RWPE1 (cell line): ENCODE measurements around the gene VPS52.

ENCODE experiments used
- CTCF ChIA-PET: fragments of 350-600 bp; sonication (Branson Sonifier 250); formaldehyde crosslinking; extraction: SDS; loops from one replicate; lab custom pipeline; 2021; lab: Yijun Ruan, JAX
- POLR2A ChIA-PET: fragments of 400-600 bp; formaldehyde crosslinking; extraction: SDS; loops from one replicate; lab custom pipeline; 2020; ENCODE audit warnings: antibody characterized with exemption; ENCODE audit not compliant: low non-redundant PET; lab: Yijun Ruan, JAX
- DNase-seq: peaks from one replicate; pipeline ENCODE4 v3.0.0; 2012; ENCODE audit warnings: low spot score
- H3K27ac ChIP-seq: fragments of 450-650 bp; 2 replicates; pipeline ENCODE4 v1.5.1; 2017
- TF ChIP-seq, protein P1 (sequence below): fragments of 450-650 bp; conservative IDR thresholded peaks from 2 replicates; pipeline ENCODE4 v1.5.1; 2017; ENCODE audit warnings: low read depth, mild to moderate bottlenecking

The VPS52 gene

GRCh38 chr6:33314515-33314942, 42.9 kb upstream of the VPS52 start:
- ChIA-PET POLR2A (no interaction called here), CTCF (interaction anchor here (0.6 to 0.7 kb wide), 2 partner anchors 112 to 457 kb away, joined by 3 read pairs; no protein-coding TSS in a partner anchor)
- DNase-seq, result peak; percentile 57
- peak overlapping the region; percentile 95 for H3K27ac ChIP-seq
- TF ChIP-seq, protein P1, sequence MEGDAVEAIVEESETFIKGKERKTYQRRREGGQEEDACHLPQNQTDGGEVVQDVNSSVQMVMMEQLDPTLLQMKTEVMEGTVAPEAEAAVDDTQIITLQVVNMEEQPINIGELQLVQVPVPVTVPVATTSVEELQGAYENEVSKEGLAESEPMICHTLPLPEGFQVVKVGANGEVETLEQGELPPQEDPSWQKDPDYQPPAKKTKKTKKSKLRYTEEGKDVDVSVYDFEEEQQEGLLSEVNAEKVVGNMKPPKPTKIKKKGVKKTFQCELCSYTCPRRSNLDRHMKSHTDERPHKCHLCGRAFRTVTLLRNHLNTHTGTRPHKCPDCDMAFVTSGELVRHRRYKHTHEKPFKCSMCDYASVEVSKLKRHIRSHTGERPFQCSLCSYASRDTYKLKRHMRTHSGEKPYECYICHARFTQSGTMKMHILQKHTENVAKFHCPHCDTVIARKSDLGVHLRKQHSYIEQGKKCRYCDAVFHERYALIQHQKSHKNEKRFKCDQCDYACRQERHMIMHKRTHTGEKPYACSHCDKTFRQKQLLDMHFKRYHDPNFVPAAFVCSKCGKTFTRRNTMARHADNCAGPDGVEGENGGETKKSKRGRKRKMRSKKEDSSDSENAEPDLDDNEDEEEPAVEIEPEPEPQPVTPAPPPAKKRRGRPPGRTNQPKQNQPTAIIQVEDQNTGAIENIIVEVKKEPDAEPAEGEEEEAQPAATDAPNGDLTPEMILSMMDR, result no peak

DNA sequence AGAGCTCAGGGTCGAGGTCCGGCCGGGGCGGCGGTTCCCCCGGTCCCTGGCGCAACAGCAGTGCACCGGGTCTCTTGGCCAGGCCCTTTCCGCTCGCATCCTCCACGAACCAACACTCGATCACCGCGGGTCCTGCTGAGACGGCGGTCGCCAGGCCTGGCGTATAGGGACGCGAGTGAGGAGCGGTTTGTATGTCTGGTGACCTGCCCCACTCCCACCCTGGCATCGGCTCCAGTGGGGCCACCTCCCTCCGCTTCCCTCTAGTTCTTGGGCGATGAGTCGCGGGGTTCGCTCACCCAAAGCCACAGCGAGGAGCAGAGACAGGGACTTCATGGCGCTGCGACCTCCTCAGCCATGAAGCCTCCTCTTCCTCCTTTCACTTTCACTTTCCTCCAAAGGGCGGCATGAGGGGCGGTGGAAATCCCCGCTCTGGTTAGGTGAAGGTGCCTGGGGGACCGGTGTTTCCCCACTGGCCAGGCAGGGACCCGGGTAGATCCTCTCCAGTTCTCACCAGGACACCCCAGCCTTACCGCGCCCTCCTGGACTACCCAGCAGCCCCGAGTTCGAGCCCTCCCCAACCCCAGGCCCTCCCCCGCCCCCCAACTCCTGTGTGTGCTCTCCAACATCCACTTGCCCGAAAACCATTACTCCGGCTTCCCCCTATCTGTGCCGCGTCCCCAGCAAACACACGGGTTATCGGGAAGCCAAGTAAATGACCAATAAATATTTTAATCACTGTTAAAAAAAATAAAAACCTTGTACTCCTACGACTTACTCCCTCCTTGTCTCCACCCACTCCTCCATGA, 42.2 kb upstream of the VPS52 start, which contains the start of gene TAPBP:
TAPBP (minus strand) TSS at position 370 of the 806 bp plus-strand sequence; CDS start at position 333, 37 bp downstream.
- DNase-seq, result peak; percentile 61
- TF ChIP-seq, protein P1, result no peak
- POLR2A ChIA-PET, result no interaction called here
- peak within 1 kb of the TSS; percentile 95 for H3K27ac ChIP-seq
- CTCF ChIA-PET, result interaction anchor here (0.6 to 2.8 kb wide), 2 partner anchors 14 to 551 kb away, joined by 3 to 15 read pairs; partner anchors contain the start of gene RGL2

DNA sequence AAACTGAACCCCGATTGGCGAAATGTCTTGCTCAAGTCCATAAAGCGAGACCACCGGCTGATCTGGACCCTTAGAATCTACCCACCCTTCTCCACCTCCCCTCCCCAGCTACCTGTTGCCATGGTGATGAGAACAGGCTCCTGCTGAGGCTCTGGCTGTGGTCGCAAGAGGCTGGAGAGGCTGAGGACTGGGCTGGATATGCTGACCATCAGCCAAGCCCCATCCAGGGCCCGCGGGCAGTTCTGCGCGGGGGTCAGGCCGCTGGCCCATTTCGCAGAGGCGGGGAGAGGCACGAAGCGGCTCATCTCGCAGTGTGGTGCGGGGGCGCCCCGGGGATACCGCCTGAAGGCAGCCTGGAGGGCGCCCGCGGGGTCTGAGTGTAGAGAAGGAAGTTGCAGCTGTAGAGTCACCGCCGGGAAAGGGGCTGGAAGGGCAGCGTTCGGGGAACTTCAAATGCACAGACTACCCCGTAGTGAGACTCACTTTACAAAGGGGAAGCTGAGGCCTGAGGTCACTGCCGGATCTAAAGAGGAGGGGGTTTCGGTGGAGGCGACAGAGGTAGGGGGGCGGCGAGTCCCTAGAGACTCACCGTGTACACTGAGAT, 41.5 kb upstream of the VPS52 start:
- ChIA-PET POLR2A (interaction anchor here (0.5 kb wide), 1 partner anchor 81 kb away, joined by 5 read pairs; no protein-coding TSS in a partner anchor), CTCF (interaction anchor here (0.6 to 2.8 kb wide), 2 partner anchors 14 to 552 kb away, joined by 3 to 15 read pairs; partner anchors contain the start of gene RGL2)
- DNase-seq, result no peak
- H3K27ac ChIP-seq, result peak overlapping the region; percentile 95
- TF ChIP-seq, protein P1, result no peak

GRCh38 chr6:33312361-33313104, 40.9 kb upstream of the VPS52 start:
- peak overlapping the region; percentile 95 for H3K27ac ChIP-seq
- peak; percentile 90 for DNase-seq
- POLR2A ChIA-PET, result interaction anchor here (0.5 kb wide), 1 partner anchor 80 kb away, joined by 5 read pairs; no protein-coding TSS in a partner anchor
- TF ChIP-seq, protein P1, result no peak
- CTCF ChIA-PET, result interaction anchor here (0.7 to 2.8 kb wide), 2 partner anchors 13 to 33 kb away, joined by 3 to 15 read pairs; partner anchors contain the start of gene RGL2

DNA sequence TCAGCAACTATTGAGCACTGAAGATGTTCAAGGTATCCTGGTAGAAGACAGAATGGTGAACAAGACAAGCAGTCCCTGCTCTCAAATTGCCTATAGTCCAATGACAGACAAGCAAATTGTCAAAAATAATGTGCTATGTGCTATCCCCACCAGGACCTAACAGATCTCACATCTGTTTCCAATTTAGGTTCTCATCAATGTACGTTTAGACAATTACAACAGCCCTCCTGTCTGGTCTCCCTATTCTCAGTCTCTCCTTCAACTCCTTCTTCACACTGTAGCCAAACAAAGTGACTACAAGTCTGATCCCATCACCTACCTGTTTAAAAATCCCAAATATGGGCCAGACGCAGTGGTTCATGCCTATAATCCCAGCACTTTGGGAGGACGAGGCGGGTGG, 34.7 kb upstream of the VPS52 start:
- no peak overlapping the region for H3K27ac ChIP-seq
- no peak for DNase-seq
- TF ChIP-seq, protein P1, result no peak
- ChIA-PET POLR2A (no interaction called here), CTCF (no interaction called here)
